ENCODE data around the gene B4GALT3. TPM values are rescaled to one million over a fixed set of nuclear protein-coding genes. Genes with fewer than 3 reads are reported as not detected.

Gene B4GALT3
- total and polyA plus RNA-seq, 2 of the 8 experiments (the other 6 are each of a cell fraction or from before 2014, with no cell fraction given): 42.3 to 43.0 TPM

DNA sequence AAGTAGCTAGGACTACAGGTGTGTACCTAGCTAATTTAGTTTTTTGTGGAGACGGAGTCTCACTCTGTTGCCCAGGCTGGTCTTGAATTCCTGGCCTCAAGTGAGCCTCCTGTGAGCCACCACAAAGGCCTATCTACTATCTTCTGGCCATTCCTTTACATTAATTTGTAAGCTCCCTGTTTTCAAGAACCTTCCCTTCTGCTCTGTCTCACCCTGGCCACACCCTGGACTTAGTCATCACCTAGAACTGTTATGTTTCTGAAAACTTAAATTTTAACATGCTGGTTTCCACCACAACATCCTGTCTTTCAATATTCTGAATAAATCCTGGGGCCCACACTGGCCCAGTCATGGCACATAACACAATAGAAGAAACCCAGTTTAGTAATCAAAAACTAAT, 4.9 kb upstream of the B4GALT3 start:
- no peak overlapping the region for H4K5ac ChIP-seq (ENCODE audit: insufficient read length, low read depth, low read length)
- H3K36me3 ChIP-seq (ENCODE audit: control insufficient read depth in 2 of 4, insufficient read depth in 4 of 4, low read length in 3 of 4): no peaks in the 10 kb centered on the region
- no peak overlapping the region for H4K8ac ChIP-seq (ENCODE audit: extremely low read depth, insufficient read depth, low read length)
- H3K23ac ChIP-seq (ENCODE audit: insufficient read length): no peak overlapping the region
- H4K20me1 ChIP-seq (replicated peaks in 1 of 2; ENCODE audit: control insufficient read depth in 1 of 2, insufficient read depth in 2 of 2, low read length in 2 of 2): no peaks in the 10 kb centered on the region
- no peak for TF ChIP-seq NANOG (IDR thresholded peaks at IDR 0.05; ENCODE audit: insufficient read depth, low read depth, low read length, poor library complexity, severe bottlenecking)
- TF ChIP-seq SRF (IDR thresholded peaks at IDR 0.05; ENCODE audit: low read depth, low read length): no peak
- TF ChIP-seq HDAC2 (IDR thresholded peaks at IDR 0.05; ENCODE audit: borderline replicate concordance in 1 of 2, low read depth in 2 of 2, low read length in 2 of 2): no peak
- no peak for TF ChIP-seq TAF7 (optimal IDR thresholded peaks at IDR 0.05; ENCODE audit: borderline replicate concordance, low read depth, low read length)
- no peak for TF ChIP-seq BRCA1 (IDR thresholded peaks at IDR 0.05; ENCODE audit: low read depth, low read length)
- no peak for TF ChIP-seq SIRT6 (IDR thresholded peaks at IDR 0.05; ENCODE audit: low read length)
- no peak for TF ChIP-seq TAF1 (IDR thresholded peaks at IDR 0.05; ENCODE audit: low read depth, low read length)
- TF ChIP-seq CBX5 (IDR thresholded peaks at IDR 0.05; ENCODE audit: low read depth, low read length): no peak
- TF ChIP-seq SAP30 (IDR thresholded peaks at IDR 0.05; ENCODE audit: insufficient read depth, insufficient replicate concordance, low read length): no peak
- TF ChIP-seq KDM4A (IDR thresholded peaks at IDR 0.05; ENCODE audit: low read depth, low read length, severe bottlenecking): no peak
- no peak for TF ChIP-seq EZH2 (IDR thresholded peaks at IDR 0.05; ENCODE audit: low read depth, low read length, severe bottlenecking)
- no peak overlapping the region for H3K4me2 ChIP-seq (ENCODE audit: insufficient read depth in 1 of 2, low read depth in 2 of 2, low read length in 2 of 2)
- WGBS, 2 experiments (ENCODE audit: extremely low coverage in 1 of 2, insufficient coverage in 1 of 2, insufficient read length in 1 of 2, insufficient replicate concordance in 2 of 2, low coverage in 1 of 2, low lambda C conversion rate in 2 of 2, missing lambda C conversion rate in 1 of 2): 100% methylated on average over 1 of the region's 1 CpG; no CpG with 5 or more reads in 1 of the 2 experiments
- H2AK5ac ChIP-seq (ENCODE audit: low read depth, low read length): no peak overlapping the region
- no peak overlapping the region for H2BK5ac ChIP-seq (ENCODE audit: low read depth, low read length)
- no peaks in the 10 kb centered on the region; the same call in 1 of the 2 replicates for H3K23me2 ChIP-seq (ENCODE audit: low read depth, low read length)
- no peak overlapping the region for H2BK20ac ChIP-seq (ENCODE audit: low read length)
- H3K79me2 ChIP-seq (ENCODE audit: control insufficient read depth in 1 of 2, insufficient read depth in 2 of 2, low read length in 2 of 2): no peaks in the 10 kb centered on the region
- H3K4ac ChIP-seq (replicated peaks; ENCODE audit: insufficient read length, low read depth, low read length): no peak overlapping the region
- H3K9ac ChIP-seq (replicated peaks in 1 of 4; ENCODE audit: extremely low read depth in 1 of 4, low read depth in 3 of 4, low read length in 3 of 4): no peak overlapping the region
- no peaks in the 10 kb centered on the region for H3K27me3 ChIP-seq (replicated peaks in 1 of 4; ENCODE audit: control insufficient read depth in 3 of 4, extremely low read depth in 1 of 4, insufficient read depth in 3 of 4, low read length in 3 of 4)
- no peak overlapping the region for H3K18ac ChIP-seq (ENCODE audit: extremely low read depth, low read length)
- no peak overlapping the region for H3K27ac ChIP-seq (ENCODE audit: low read depth, low read length)
- no peak overlapping the region for H3K4me3 ChIP-seq (ENCODE audit: extremely low read depth in 1 of 4, insufficient read depth in 2 of 4, low read depth in 3 of 4, low read length in 4 of 4)
- H3K56ac ChIP-seq (replicated peaks; ENCODE audit: insufficient read length, low read depth, low read length): no peak overlapping the region
- no peak overlapping the region for H2BK15ac ChIP-seq (ENCODE audit: low read length)
- H2BK120ac ChIP-seq (replicated peaks; ENCODE audit: low read depth, low read length): no peak overlapping the region
- ChIA-PET POLR2A (ENCODE audit: partially characterized antibody) (interaction anchor here (0.9 to 2.9 kb wide), 5 partner anchors 9 to 257 kb away, joined by 3 to 14 read pairs (median 3); no protein-coding TSS in a partner anchor), CTCF (ENCODE audit: partially characterized antibody) (interaction anchor here (0.9 to 5.5 kb wide), 11 partner anchors 10 to 374 kb away, joined by 3 to 37 read pairs (median 6); partner anchors contain the start of genes NDUFS2 and PPOX)
- no peaks in the 10 kb centered on the region for H3K79me1 ChIP-seq (ENCODE audit: low read depth, low read length)
- H4K91ac ChIP-seq (replicated peaks; ENCODE audit: insufficient read length, low read length): no peak overlapping the region
- no peak overlapping the region for H2BK12ac ChIP-seq (ENCODE audit: low read depth, low read length)
- peaks cover 0 to 9% (median 0%) of the 10 kb centered on the region in 4 experiments; a peak in 3 of 7 replicates for H3K4me1 ChIP-seq (replicated peaks in 1 of 4; ENCODE audit: control insufficient read depth in 3 of 4, insufficient read depth in 4 of 4, low read length in 3 of 4)
- H2AFZ ChIP-seq (ENCODE audit: low read length): no peak overlapping the region
- no peaks in the 10 kb centered on the region for H3K9me3 ChIP-seq (ENCODE audit: insufficient read depth in 2 of 2, low read depth in 1 of 2, low read length in 1 of 2)
- DNase-seq (ENCODE audit: low read depth in 1 of 2, low spot score in 2 of 2) (no peak), FAIRE-seq (no peak)
- H3K14ac ChIP-seq (ENCODE audit: insufficient read length): no peak overlapping the region

Measured in H1 (cell line).